K562 (cell line): ENCODE measurements around the gene HOXB7. TPM values are rescaled to one million over a fixed set of nuclear protein-coding genes. Genes with fewer than 3 reads are reported as not detected.

Experiments
- ATF3 ChIP-seq, 2 experiments: fragments of 450-650 bp in 1 of 2; sonication (generic) in 1 of 2; formaldehyde crosslinking in 1 of 2; IDR thresholded peaks in 1 of 2; conservative IDR thresholded peaks in 1 of 2; 2 replicates each; pipeline versions ENCODE4 v1.6.1 to v1.8.1; 2016 to 2023; ENCODE audit warnings: mild to moderate bottlenecking in 2 of 2, moderate library complexity in 2 of 2, inconsistent platforms in 1 of 2, missing genetic modification reagents in 1 of 2
- CEBPG ChIP-seq, 3 experiments: fragments of 200-800 bp in 1 of 3; sonication (Bioruptor generic) in 1 of 3; sonication (generic) in 1 of 3; formaldehyde crosslinking in 1 of 3; IDR thresholded peaks in 2 of 3; conservative IDR thresholded peaks in 1 of 3; 2 replicates each; pipeline versions ENCODE4 v1.6.1 to v1.8.0; 2016 to 2022; ENCODE audit warnings: missing compliant biosample characterization in 2 of 3, missing genetic modification characterization in 2 of 3, mild to moderate bottlenecking in 1 of 3, missing genetic modification reagents in 1 of 3
- JUNB ChIP-seq: fragments of 450-650 bp; formaldehyde crosslinking; conservative IDR thresholded peaks from 2 replicates; pipeline ENCODE4 v1.4.0; 2020; ENCODE audit warnings: mild to moderate bottlenecking
- NCOA2 ChIP-seq, 2 experiments: fragments of 450-650 bp; IDR thresholded peaks; 2 replicates each; pipeline ENCODE4 v1.6.1; 2018; ENCODE audit warnings: mild to moderate bottlenecking in 2 of 2, moderate library complexity in 1 of 2; ENCODE audit not compliant: partially characterized antibody in 2 of 2
- POLR2AphosphoS2 ChIP-seq: IDR thresholded peaks from 2 replicates; pipeline ENCODE4 v1.6.1; 2012; ENCODE audit warnings: low read length, improper control_type of control experiment
- POLR2AphosphoS5 ChIP-seq: IDR thresholded peaks from 2 replicates; pipeline ENCODE4 v1.6.1; 2011; ENCODE audit warnings: mild to moderate bottlenecking, low read depth, low read length, moderate library complexity; ENCODE audit not compliant: control insufficient read depth, insufficient read depth
- POLR2B ChIP-seq: fragments of 450-650 bp; IDR thresholded peaks from 2 replicates; pipeline ENCODE4 v1.6.1; 2018; ENCODE audit warnings: low read depth; ENCODE audit not compliant: partially characterized antibody
- RBM25 ChIP-seq: fragments of 200-400 bp; formaldehyde crosslinking; IDR thresholded peaks from 2 replicates; pipeline ENCODE4 v1.6.1; 2018; ENCODE audit warnings: low read length, low read depth, moderate library complexity; ENCODE audit not compliant: severe bottlenecking
- SAFB ChIP-seq: fragments of 200-400 bp; formaldehyde crosslinking; IDR thresholded peaks from 2 replicates; pipeline ENCODE4 v1.6.1; 2017; ENCODE audit warnings: low read depth, low read length, borderline replicate concordance
- SAFB2 ChIP-seq: fragments of 200-400 bp; formaldehyde crosslinking; IDR thresholded peaks from 2 replicates; pipeline ENCODE4 v1.6.1; 2018; ENCODE audit warnings: borderline replicate concordance, low read length, low read depth, moderate library complexity; ENCODE audit not compliant: severe bottlenecking
- STAG1 ChIP-seq: sonication (generic); formaldehyde crosslinking; IDR thresholded peaks from 2 replicates; pipeline ENCODE4 v1.5.0; 2020; ENCODE audit warnings: missing genetic modification reagents, borderline replicate concordance
- TAF15 ChIP-seq: fragments of 200-400 bp; formaldehyde crosslinking; IDR thresholded peaks from 2 replicates; pipeline ENCODE4 v1.6.1; 2017; ENCODE audit warnings: mild to moderate bottlenecking, low read depth, low read length, moderate library complexity
- TFAP4 ChIP-seq: sonication (generic); formaldehyde crosslinking; IDR thresholded peaks from 2 replicates; pipeline ENCODE4 v1.8.0; 2022; ENCODE audit warnings: missing genetic modification reagents, mild to moderate bottlenecking, moderate library complexity, borderline replicate concordance
- THRB ChIP-seq: fragments of 450-650 bp; formaldehyde crosslinking; conservative IDR thresholded peaks from 2 replicates; pipeline ENCODE4 v1.4.0; 2022; ENCODE audit warnings: mild to moderate bottlenecking, missing genetic modification characterization
- ZBTB33 ChIP-seq: sonication (generic); formaldehyde crosslinking; IDR thresholded peaks from 2 replicates; pipeline ENCODE4 v1.8.1; 2023; ENCODE audit warnings: mild to moderate bottlenecking, missing genetic modification reagents
- ZFP1 ChIP-seq: fragments of 450-650 bp; formaldehyde crosslinking; IDR thresholded peaks from 2 replicates; pipeline ENCODE4 v1.4.0; 2020; ENCODE audit warnings: mild to moderate bottlenecking, mixed read lengths
- ZNF57 ChIP-seq: fragments of 450-650 bp; formaldehyde crosslinking; IDR thresholded peaks from 2 replicates; pipeline ENCODE4 v1.4.0; 2020; ENCODE audit warnings: mild to moderate bottlenecking, moderate library complexity
- ZNF655 ChIP-seq: fragments of 250-450 bp; sonication (Bioruptor Pico); IDR thresholded peaks from 2 replicates; pipeline ENCODE4 v1.5.0; 2021
- ZNF717 ChIP-seq: fragments of 250-450 bp; sonication (Bioruptor Pico); IDR thresholded peaks from 2 replicates; pipeline ENCODE4 v1.5.0; 2021
- polyA plus RNA-seq, 8 experiments: library from polyadenylated mRNA; depleted of rRNA in 4 of 8; stranded (reverse) in 5 of 8; unstranded in 3 of 8; fragments of >200 nt; fragmentation: Nextera tagmentation in 2 of 8; fragmentation: Illumina TruSeq in 1 of 8; extraction: Ambion mirVana in 2 of 8; extraction: Trizol in 1 of 8; gene quantifications; 2 replicates each; pipeline versions ENCODE4 v1.2.1 to v1.2.3, GENCODE V29; 2011 to 2014; ENCODE audit warnings: inconsistent platforms in 1 of 8, missing spikeins in 1 of 8
- total RNA-seq, 7 experiments: library from RNA; depleted of rRNA in 6 of 7; stranded (reverse); fragments of >200 nt in 6 of 7; fragmentation: Illumina TruSeq in 2 of 7; extraction: Trizol in 2 of 7; gene quantifications; 2 replicates each; pipeline versions ENCODE4 v1.2.1 to v1.2.3, GENCODE V29; 2011 to 2021; ENCODE audit warnings: low replicate concordance in 1 of 7

Gene HOXB7
- total and polyA plus RNA-seq, 9 of the 15 experiments (the other 6 are each of a cell fraction or from before 2014, with no cell fraction given): 5.5 to 16.7 (median 8.3) TPM

- TF ChIP-seq ZNF655: no peak; the same call in 1 of the 2 replicates
- no peak for TF ChIP-seq RBM25
- no peak for TF ChIP-seq ZFP1
- TF ChIP-seq NCOA2 (IDR thresholded peaks at IDR 0.05; ENCODE audit: partially characterized antibody in 2 of 2): no peak
- no peak for TF ChIP-seq STAG1 (CRISPR knock-in tag)
- TF ChIP-seq THRB (CRISPR knock-in tag): 0 out of 2 replicates have a peak, but pooled peaks have one; percentile 6
- peak; percentile 61 for TF ChIP-seq POLR2B
- TF ChIP-seq TFAP4 (CRISPR knock-in tag): 0 out of 2 replicates have a peak, but pooled peaks have one; percentile 30
- TF ChIP-seq SAFB: no peak
- TF ChIP-seq CEBPG (CRISPR knock-in tag; IDR thresholded peaks at IDR 0.05): peak; percentile 70; the same call in 1 of the 2 replicates
- no peak; a peak in 1 of 4 replicates for TF ChIP-seq CEBPG (tag; conservative IDR thresholded peaks at IDR 0.05 in 1 of 2, IDR thresholded peaks at IDR 0.05 in 1 of 2)
- TF ChIP-seq ZBTB33: no peak; the same call in 1 of the 2 replicates
- TF ChIP-seq TAF15: no peak
- TF ChIP-seq SAFB2: no peak
- peak; percentile 28; the same call in 1 of the 2 replicates for TF ChIP-seq ZNF717 (CRISPR knock-in tag)
- TF ChIP-seq POLR2AphosphoS5: 0 out of 2 replicates have a peak, but pooled peaks have one; percentile 3
- TF ChIP-seq ZNF57 (CRISPR knock-in tag): 0 out of 2 replicates have a peak, but pooled peaks have one; percentile 42
- TF ChIP-seq POLR2AphosphoS2: peak; percentile 33; the same call in 1 of the 2 replicates
- peak; percentile 32; the same call in 1 of the 2 replicates for TF ChIP-seq ATF3 (IDR thresholded peaks at IDR 0.05)
- no peak for TF ChIP-seq ATF3 (CRISPR knock-in tag; conservative IDR thresholded peaks at IDR 0.05)
- no peak for TF ChIP-seq JUNB (CRISPR knock-in tag)
Measured at GRCh38 chr17:48620461-48621139, 9.8 kb upstream of the HOXB7 start (continued).
